OCI-LY1 (cell line): ENCODE measurements around the gene IL36RN.

ENCODE experiments used
- H2AFZ ChIP-seq: fragments of 200-600 bp; sonication (generic), shearing (Covaris generic); 2 replicates; pipeline ENCODE4 v1.6.0; 2014; ENCODE audit warnings: antibody characterized with exemption, mild to moderate bottlenecking, low read length
- H3F3A ChIP-seq: fragments of 200-600 bp; sonication (generic), shearing (Covaris generic); 2 replicates; pipeline ENCODE4 v1.6.0; 2014; ENCODE audit warnings: mild to moderate bottlenecking, antibody characterized with exemption, low read length, moderate library complexity; ENCODE audit not compliant: insufficient read depth
- H3K27ac ChIP-seq: fragments of 200-600 bp; sonication (generic); 2 replicates; pipeline ENCODE4 v1.5.1; 2014; ENCODE audit warnings: low read length, mixed run types, mild to moderate bottlenecking, low read depth; ENCODE audit not compliant: poor library complexity, severe bottlenecking
- H3K27me3 ChIP-seq: fragments of 200-600 bp; sonication (generic); 2 replicates; pipeline ENCODE4 v1.6.0; 2014; ENCODE audit warnings: antibody characterized with exemption, mild to moderate bottlenecking, low read length, moderate library complexity; ENCODE audit not compliant: insufficient read depth
- H3K36me3 ChIP-seq: fragments of 200-600 bp; sonication (generic); 2 replicates; pipeline ENCODE4 v1.6.1; 2014; ENCODE audit warnings: mild to moderate bottlenecking, antibody characterized with exemption, low read length, moderate library complexity, mixed read lengths; ENCODE audit not compliant: insufficient read depth
- H3K4me1 ChIP-seq: fragments of 200-600 bp; sonication (generic); 2 replicates; pipeline ENCODE4 v1.5.1; 2014; ENCODE audit warnings: mild to moderate bottlenecking, low read length, moderate library complexity; ENCODE audit not compliant: insufficient read depth, severe bottlenecking
- H3K4me2 ChIP-seq: fragments of 200-600 bp; sonication (generic), shearing (Covaris generic); 2 replicates; pipeline ENCODE4 v1.6.1; 2014; ENCODE audit warnings: low read length
- H3K4me3 ChIP-seq: fragments of 200-600 bp; sonication (generic); 2 replicates; pipeline ENCODE4 v1.5.1; 2014; ENCODE audit warnings: low read length, low read depth, mild to moderate bottlenecking, mixed read lengths; ENCODE audit not compliant: poor library complexity, severe bottlenecking
- H3K79me2 ChIP-seq: fragments of 200-600 bp; shearing (Covaris generic); 2 replicates; pipeline ENCODE4 v1.6.1; 2016; ENCODE audit warnings: mixed run types, low read length, mixed read lengths; ENCODE audit not compliant: insufficient read depth
- H3K9ac ChIP-seq: fragments of 200-600 bp; sonication (generic), shearing (Covaris generic); 2 replicates; pipeline ENCODE4 v1.6.1; 2014; ENCODE audit warnings: mild to moderate bottlenecking, low read length, mixed read lengths
- H3K9me2 ChIP-seq: fragments of 200-600 bp; sonication (generic), shearing (Covaris generic); 2 replicates; pipeline ENCODE4 v1.6.1; 2014; ENCODE audit warnings: low read depth, mild to moderate bottlenecking, low read length, mixed read lengths
- H3K9me3 ChIP-seq: fragments of 200-600 bp; shearing (Covaris generic); 2 replicates; pipeline ENCODE4 v1.6.1; 2014; ENCODE audit warnings: low read length, mixed read lengths
- H4K20me1 ChIP-seq: fragments of 200-600 bp; sonication (generic), shearing (Covaris generic); 2 replicates; pipeline ENCODE4 v1.6.0; 2016; ENCODE audit warnings: mild to moderate bottlenecking, low read length; ENCODE audit not compliant: insufficient read depth
- EZH2 ChIP-seq: fragments of 200-600 bp; sonication (generic), shearing (Covaris generic); IDR thresholded peaks from 2 replicates; pipeline ENCODE4 v1.8.0; 2017; ENCODE audit warnings: borderline replicate concordance, mixed run types, mild to moderate bottlenecking, antibody characterized with exemption, low read length, moderate library complexity, mixed read lengths
- TF ChIP-seq, protein P1 (sequence below): fragments of 200-600 bp; sonication (generic), shearing (Covaris generic); IDR thresholded peaks from 2 replicates; pipeline ENCODE4 v1.5.1; 2017; ENCODE audit warnings: mild to moderate bottlenecking, antibody characterized with exemption, low read length, moderate library complexity, mixed read lengths

Gene IL36RN

GRCh38 chr2:113057117-113057516 lies 1.9 kb upstream of the IL36RN start:
- Histone ChIP-seq H3K27me3 (no peaks in the 10 kb centered on the region), H3K9me3 (no peaks in the 10 kb centered on the region), H3K9me2 (no peaks in the 10 kb centered on the region), H3K4me1 (no peaks in the 10 kb centered on the region), H3F3A (no peaks in the 10 kb centered on the region), H3K79me2 (no peaks in the 10 kb centered on the region), H3K27ac (no peak overlapping the region), H3K36me3 (no peaks in the 10 kb centered on the region), H3K9ac (no peak overlapping the region), H3K4me2 (no peak overlapping the region), H2AFZ (no peak overlapping the region), H4K20me1 (no peaks in the 10 kb centered on the region), H3K4me3 (no peak overlapping the region)
- no peak for TF ChIP-seq EZH2
- TF ChIP-seq, protein P1, sequence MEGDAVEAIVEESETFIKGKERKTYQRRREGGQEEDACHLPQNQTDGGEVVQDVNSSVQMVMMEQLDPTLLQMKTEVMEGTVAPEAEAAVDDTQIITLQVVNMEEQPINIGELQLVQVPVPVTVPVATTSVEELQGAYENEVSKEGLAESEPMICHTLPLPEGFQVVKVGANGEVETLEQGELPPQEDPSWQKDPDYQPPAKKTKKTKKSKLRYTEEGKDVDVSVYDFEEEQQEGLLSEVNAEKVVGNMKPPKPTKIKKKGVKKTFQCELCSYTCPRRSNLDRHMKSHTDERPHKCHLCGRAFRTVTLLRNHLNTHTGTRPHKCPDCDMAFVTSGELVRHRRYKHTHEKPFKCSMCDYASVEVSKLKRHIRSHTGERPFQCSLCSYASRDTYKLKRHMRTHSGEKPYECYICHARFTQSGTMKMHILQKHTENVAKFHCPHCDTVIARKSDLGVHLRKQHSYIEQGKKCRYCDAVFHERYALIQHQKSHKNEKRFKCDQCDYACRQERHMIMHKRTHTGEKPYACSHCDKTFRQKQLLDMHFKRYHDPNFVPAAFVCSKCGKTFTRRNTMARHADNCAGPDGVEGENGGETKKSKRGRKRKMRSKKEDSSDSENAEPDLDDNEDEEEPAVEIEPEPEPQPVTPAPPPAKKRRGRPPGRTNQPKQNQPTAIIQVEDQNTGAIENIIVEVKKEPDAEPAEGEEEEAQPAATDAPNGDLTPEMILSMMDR: no peak

DNA sequence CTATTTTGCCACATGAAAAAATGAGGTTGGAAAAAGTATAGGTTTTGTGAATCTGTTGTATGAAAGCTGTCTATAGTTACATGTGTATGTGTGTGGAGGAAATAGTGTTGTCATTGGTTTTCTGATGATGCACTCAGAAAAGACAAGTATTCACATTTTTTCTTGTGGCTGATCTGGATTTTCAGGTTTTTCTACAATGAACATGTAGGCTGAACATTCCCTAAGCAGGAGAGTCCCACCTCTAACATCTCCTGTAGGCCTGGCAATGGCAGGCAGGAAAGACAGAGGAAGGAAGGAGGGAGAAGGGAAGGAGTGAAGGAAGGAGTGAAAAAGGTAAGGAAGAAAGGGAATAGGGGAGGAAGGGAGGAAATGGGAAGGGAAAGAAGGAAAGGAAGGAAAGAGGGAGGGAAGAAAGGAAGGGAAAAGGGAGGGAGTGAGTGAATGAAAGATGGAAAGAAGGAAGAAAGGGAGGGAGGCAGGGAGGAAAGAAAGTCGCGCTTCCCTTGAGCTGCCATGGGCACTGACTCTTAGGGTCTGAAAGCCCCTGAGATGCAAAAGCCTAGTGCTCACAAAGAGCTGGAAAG lies 495 bp upstream of the IL36RN start:
- H3F3A ChIP-seq: no peaks in the 10 kb centered on the region
- TF ChIP-seq, protein P1: no peak
- TF ChIP-seq EZH2: no peak

GRCh38 chr2:113060396-113060795 lies 1.4 kb downstream of the IL36RN start:
- TF ChIP-seq EZH2: no peak
- TF ChIP-seq, protein P1: no peak

More for the DNA sequence above, 495 bp upstream of the IL36RN start:
- H3K9me2 ChIP-seq: no peaks in the 10 kb centered on the region
- H3K27ac ChIP-seq: no peak overlapping the region
- no peaks in the 10 kb centered on the region for H3K36me3 ChIP-seq
- H3K4me1 ChIP-seq: no peaks in the 10 kb centered on the region
- H3K9ac ChIP-seq: no peak overlapping the region
- H3K79me2 ChIP-seq: no peaks in the 10 kb centered on the region
- H3K4me2 ChIP-seq: no peak overlapping the region
- H2AFZ ChIP-seq: no peak overlapping the region
- H3K4me3 ChIP-seq: no peak overlapping the region
- no peaks in the 10 kb centered on the region for H4K20me1 ChIP-seq
- H3K9me3 ChIP-seq: no peaks in the 10 kb centered on the region
- H3K27me3 ChIP-seq: no peaks in the 10 kb centered on the region

More at GRCh38 chr2:113060396-113060795, 1.4 kb downstream of the IL36RN start:
- no peaks in the 10 kb centered on the region for H3K27me3 ChIP-seq
- no peak overlapping the region for H3K27ac ChIP-seq
- no peaks in the 10 kb centered on the region for H3K9me2 ChIP-seq
- H3K9ac ChIP-seq: no peak overlapping the region
- no peak overlapping the region for H3K4me3 ChIP-seq
- no peaks in the 10 kb centered on the region for H3K9me3 ChIP-seq
- H3K4me2 ChIP-seq: no peak overlapping the region
- no peaks in the 10 kb centered on the region for H3K36me3 ChIP-seq
- H4K20me1 ChIP-seq: no peaks in the 10 kb centered on the region
- H3F3A ChIP-seq: no peaks in the 10 kb centered on the region
- H3K79me2 ChIP-seq: no peaks in the 10 kb centered on the region
- H2AFZ ChIP-seq: no peak overlapping the region
- no peaks in the 10 kb centered on the region for H3K4me1 ChIP-seq
